Posterior vena cava (tissue), 2 donors: ENCODE results near the gene DENND6A. TPM values are rescaled to one million over a fixed set of nuclear protein-coding genes. Genes with fewer than 3 reads are reported as not detected.
A peak's percentile ranks its signal among the peaks of the same experiment; 100 is the strongest.
"Not testable (repeated sequence)": the region's sequence is repeated elsewhere in the genome, so short reads cannot be mapped to it uniquely, and the experiment has no call there.

Source experiments
- DNase-seq: peaks from one replicate; pipeline ENCODE4 v3.0.0-alpha.2; 2020; ENCODE audit warnings: low spot score
- intact Hi-C, 2 donors: fragments of 100-400 bp; cut with DNase I; formaldehyde crosslinking; loops; one replicate each; pipeline versions ENCODE4 v1.14.1 to v1.14.2; 2022 to 2023
- total RNA-seq, 2 donors: library from RNA; stranded (reverse); fragmentation: NEBNext Ultra II Directional; extraction: Animal tissue kit (Norgen Biotek cat#: 25700); gene quantifications; one replicate each; pipeline ENCODE4 v1.2.1, GENCODE V29; 2021
- donor health status: DM: yes; HTN: yes; CAD: no.
- donor health status: DM: yes; HTN: yes; CAD: no.

Gene DENND6A
- total RNA-seq, 2 donors from 2014 or later: 32.5 to 35.9 TPM

- no peak for DNase-seq
- intact Hi-C loops: no loop called here
These were observed 40.7 kb downstream of the DENND6A start for GRCh38 chr3:57652203-57652602.

- intact Hi-C loops: no loop called here
- DNase-seq: no peak
These were observed 45.5 kb downstream of the DENND6A start for GRCh38 chr3:57647292-57647940.

GRCh38 chr3:57646723-57647122, 46.2 kb downstream of the DENND6A start:
- no peak for DNase-seq
- intact Hi-C loops: no loop called here

GRCh38 chr3:57644740-57645139, 48.1 kb downstream of the DENND6A start:
- intact Hi-C loops: no loop called here

GRCh38 chr3:57637391-57637790, 55.5 kb downstream of the DENND6A start:
- intact Hi-C loops: no loop called here
- no peak for DNase-seq

More at GRCh38 chr3:57644740-57645139, 48.1 kb downstream of the DENND6A start:
- no peak for DNase-seq

GRCh38 chr3:57634259-57634658, 58.6 kb downstream of the DENND6A start:
- intact Hi-C loops, DNase-seq: not testable (repeated sequence)

GRCh38 chr3:57627976-57628375, 64.9 kb downstream of the DENND6A start:
- DNase-seq: no peak
- intact Hi-C loops: no loop called here

GRCh38 chr3:57624801-57625200, 68.1 kb downstream of the DENND6A start:
- intact Hi-C loops: no loop called here

GRCh38 chr3:57622362-57622761, 70.5 kb downstream of the DENND6A start:
- DNase-seq: no peak
- intact Hi-C loops: no loop called here

More at GRCh38 chr3:57624801-57625200, 68.1 kb downstream of the DENND6A start:
- no peak for DNase-seq

GRCh38 chr3:57617739-57618138, 75.1 kb downstream of the DENND6A start:
- intact Hi-C loops: loop anchor here in 1 of 2 donors (2.0 kb wide), 1 partner anchor 43 kb away; no protein-coding TSS in a partner anchor
- no peak for DNase-seq

GRCh38 chr3:57616233-57616632, 76.6 kb downstream of the DENND6A start:
- no peak for DNase-seq
- intact Hi-C loops: loop anchor here in 1 of 2 donors (2.0 kb wide), 1 partner anchor 45 kb away; no protein-coding TSS in a partner anchor

- intact Hi-C loops, DNase-seq: not testable (repeated sequence)
These were observed 81.0 kb downstream of the DENND6A start for GRCh38 chr3:57611870-57612269.

- intact Hi-C loops: no loop called here
These were observed 87.2 kb downstream of the DENND6A start for GRCh38 chr3:57605683-57606082.

GRCh38 chr3:57604971-57605370, 87.9 kb downstream of the DENND6A start:
- intact Hi-C loops: no loop called here
- no peak for DNase-seq

More at GRCh38 chr3:57605683-57606082, 87.2 kb downstream of the DENND6A start:
- DNase-seq: no peak

GRCh38 chr3:57600195-57600594, 92.7 kb downstream of the DENND6A start:
- intact Hi-C loops: no loop called here
- no peak for DNase-seq

- intact Hi-C loops: no loop called here
- DNase-seq: no peak
These were observed 94.0 kb downstream of the DENND6A start for GRCh38 chr3:57598765-57599360.

GRCh38 chr3:57597127-57597923, 95.6 kb downstream of the DENND6A start, which contains the start of gene ARF4:
TSS of gene ARF4 (minus strand) at chr3:57597344. CDS start at chr3:57597140, 204 bp downstream.
- peak; percentile 100 for DNase-seq
- intact Hi-C loops: no loop called here

GRCh38 chr3:57596495-57597126, 96.3 kb downstream of the DENND6A start:
- DNase-seq: peak; percentile 93
- intact Hi-C loops: no loop called here

GRCh38 chr3:57594576-57594975, 98.3 kb downstream of the DENND6A start:
- DNase-seq: no peak
- intact Hi-C loops: no loop called here

- intact Hi-C loops: no loop called here
- no peak for DNase-seq
These were observed 98.7 kb downstream of the DENND6A start for GRCh38 chr3:57594144-57594543.
